H9 (cell line): ENCODE results near the gene SCGB2B2. TPM values are rescaled to one million over a fixed set of nuclear protein-coding genes. Genes with fewer than 3 reads are reported as not detected.

ENCODE experiments used
- DNase-seq: peaks from one replicate; pipeline ENCODE4 v3.0.0-alpha.2; 2017
- H2AFZ ChIP-seq: one replicate; pipeline ENCODE4 v1.6.1; 2013; ENCODE audit warnings: mild to moderate bottlenecking, low read length, control low read depth, moderate library complexity
- H2AK5ac ChIP-seq: 2 replicates; pipeline ENCODE4 v1.6.1; 2013; ENCODE audit warnings: low read length, control low read depth, mixed read lengths; ENCODE audit not compliant: insufficient read length
- H2BK120ac ChIP-seq: one replicate; pipeline ENCODE4 v1.6.1; 2013; ENCODE audit warnings: low read depth, mild to moderate bottlenecking, low read length, control low read depth, inconsistent platforms; ENCODE audit not compliant: poor library complexity, severe bottlenecking
- H2BK12ac ChIP-seq: 2 replicates; pipeline ENCODE4 v1.6.1; 2013; ENCODE audit warnings: low read length, control low read depth, mixed read lengths, low read depth; ENCODE audit not compliant: insufficient read length
- H2BK15ac ChIP-seq: 2 replicates; pipeline ENCODE4 v1.6.1; 2013; ENCODE audit warnings: low read depth, low read length, control low read depth
- H2BK20ac ChIP-seq: one replicate; pipeline ENCODE4 v1.6.1; 2013; ENCODE audit warnings: low read depth, mild to moderate bottlenecking, low read length, control low read depth, inconsistent platforms; ENCODE audit not compliant: poor library complexity, severe bottlenecking
- H2BK5ac ChIP-seq: 2 replicates; pipeline ENCODE4 v1.6.1; 2013; ENCODE audit warnings: low read length, control low read depth, mixed read lengths; ENCODE audit not compliant: insufficient read length
- H3K14ac ChIP-seq: 2 replicates; pipeline ENCODE4 v1.6.1; 2013; ENCODE audit warnings: low read length, control low read depth; ENCODE audit not compliant: insufficient read depth
- H3K18ac ChIP-seq: 2 replicates; pipeline ENCODE4 v1.6.1; 2013; ENCODE audit warnings: low read depth, mild to moderate bottlenecking, mixed read lengths, low read length, control low read depth; ENCODE audit not compliant: insufficient read length
- H3K23ac ChIP-seq: 2 replicates; pipeline ENCODE4 v1.6.1; 2013; ENCODE audit warnings: low read length, control low read depth, mixed read lengths, low read depth; ENCODE audit not compliant: insufficient read length
- H3K23me2 ChIP-seq: 2 replicates; pipeline ENCODE4 v1.6.1; 2013; ENCODE audit warnings: low read depth, mild to moderate bottlenecking, mixed read lengths, low read length, control low read depth; ENCODE audit not compliant: insufficient read length, poor library complexity, severe bottlenecking
- H3K27ac ChIP-seq: 2 replicates; pipeline ENCODE4 v1.5.1; 2013; ENCODE audit warnings: low read length, control low read depth, mixed read lengths, low read depth; ENCODE audit not compliant: insufficient read length
- H3K27me3 ChIP-seq: 2 replicates; pipeline ENCODE4 v1.6.1; 2013; ENCODE audit warnings: low read length, control low read depth, inconsistent platforms; ENCODE audit not compliant: insufficient read depth
- H3K4ac ChIP-seq: 2 replicates; pipeline ENCODE4 v1.6.1; 2013; ENCODE audit warnings: low read depth, mild to moderate bottlenecking, control low read depth, inconsistent platforms, low read length, moderate library complexity
- H3K4me1 ChIP-seq: 2 replicates; pipeline ENCODE4 v1.6.1; 2013; ENCODE audit warnings: low read length, control low read depth, inconsistent platforms; ENCODE audit not compliant: insufficient read depth
- H3K4me2 ChIP-seq: 2 replicates; pipeline ENCODE4 v1.6.1; 2013; ENCODE audit warnings: low read length, control low read depth, mixed read lengths; ENCODE audit not compliant: insufficient read length, insufficient read depth
- H3K56ac ChIP-seq: 2 replicates; pipeline ENCODE4 v1.6.1; 2013; ENCODE audit warnings: low read depth, mild to moderate bottlenecking, mixed read lengths, low read length, control low read depth; ENCODE audit not compliant: insufficient read length
- H3K79me1 ChIP-seq: 2 replicates; pipeline ENCODE4 v1.6.1; 2013; ENCODE audit warnings: low read depth, mild to moderate bottlenecking, moderate library complexity, low read length, control low read depth, inconsistent platforms; ENCODE audit not compliant: insufficient read depth, poor library complexity, severe bottlenecking
- H3K79me2 ChIP-seq: 2 replicates; pipeline ENCODE4 v1.6.1; 2013; ENCODE audit warnings: low read length, control low read depth, inconsistent platforms; ENCODE audit not compliant: insufficient read depth
- H3K9ac ChIP-seq: 2 replicates; pipeline ENCODE4 v1.6.1; 2013; ENCODE audit warnings: low read length, control low read depth, mixed read lengths; ENCODE audit not compliant: insufficient read length; ENCODE audit errors: extremely low read depth
- H3K9me3 ChIP-seq: one replicate; pipeline ENCODE4 v1.6.1; 2013; ENCODE audit warnings: low read depth, low read length, inconsistent platforms; ENCODE audit not compliant: control insufficient read depth
- H3T11ph ChIP-seq: one replicate; pipeline ENCODE4 v1.6.1; 2013; ENCODE audit warnings: mild to moderate bottlenecking, low read length, control low read depth, inconsistent platforms
- H4K20me1 ChIP-seq: one replicate; pipeline ENCODE4 v1.6.1; 2013; ENCODE audit not compliant: control insufficient read depth, insufficient read length, insufficient read depth
- H4K5ac ChIP-seq: 2 replicates; pipeline ENCODE4 v1.6.1; 2013; ENCODE audit warnings: low read depth, mild to moderate bottlenecking, mixed read lengths, low read length, control low read depth; ENCODE audit not compliant: insufficient read length
- H4K8ac ChIP-seq: replicated peaks from 2 replicates; pipeline ENCODE4 v1.6.1; 2013; ENCODE audit warnings: low read length, control low read depth, mixed read lengths, low read depth; ENCODE audit not compliant: insufficient read length
- H4K91ac ChIP-seq: 2 replicates; pipeline ENCODE4 v1.6.1; 2013; ENCODE audit warnings: low read depth, mild to moderate bottlenecking, moderate library complexity, mixed read lengths, low read length, control low read depth; ENCODE audit not compliant: insufficient read length
- H3K27ac Mint-ChIP-seq, 3 experiments: 2 replicates in 2 of 3; 3 replicates in 1 of 3; pipeline ENCODE4 v1.8.0; 2020 to 2021; ENCODE audit warnings: mixed read lengths in 3 of 3, mild to moderate bottlenecking in 1 of 3, moderate library complexity in 1 of 3
- H3K27me3 Mint-ChIP-seq: 2 replicates; pipeline ENCODE4 v1.8.0; 2021; ENCODE audit warnings: low read depth, mild to moderate bottlenecking, moderate library complexity, mixed read lengths
- H3K36me3 Mint-ChIP-seq, 3 experiments: 2 replicates in 2 of 3; 3 replicates in 1 of 3; pipeline ENCODE4 v1.8.0; 2020 to 2021; ENCODE audit warnings: low read depth in 3 of 3, mixed read lengths in 3 of 3; ENCODE audit not compliant: insufficient read depth in 1 of 3
- H3K4me1 Mint-ChIP-seq, 2 experiments: 2 replicates each; pipeline ENCODE4 v1.8.0; 2020; ENCODE audit warnings: mixed read lengths in 2 of 2
- H3K4me3 Mint-ChIP-seq, 2 experiments: 2 replicates in 1 of 2; 3 replicates in 1 of 2; pipeline ENCODE4 v1.8.0; 2020 to 2021; ENCODE audit warnings: mild to moderate bottlenecking in 2 of 2, mixed read lengths in 2 of 2, moderate library complexity in 1 of 2
- H3K9me3 Mint-ChIP-seq, 2 experiments: 2 replicates in 1 of 2; 3 replicates in 1 of 2; pipeline ENCODE4 v1.8.0; 2020; ENCODE audit warnings: mild to moderate bottlenecking in 2 of 2, mixed read lengths in 2 of 2, moderate library complexity in 1 of 2
- CTCF ChIP-seq: fragments of 200-600 bp; sonication (generic); conservative IDR thresholded peaks from 3 replicates; pipeline ENCODE4 v1.8.0; 2021; ENCODE audit warnings: antibody characterized with exemption, mild to moderate bottlenecking
- WGBS: extraction: QIAGEN DNeasy Blood & Tissue Kit; methylation state at CpG from one replicate; pipeline ENCODE4 v1.1.7; 2013; ENCODE audit warnings: missing lambda C conversion rate, low lambda C conversion rate, mixed read lengths; ENCODE audit not compliant: insufficient read length; ENCODE audit errors: extremely low coverage; 5-methylcytosine and 5-hydroxymethylcytosine counted together
- total RNA-seq: library from RNA; stranded (reverse); gene quantifications from 2 replicates; pipeline ENCODE4 v1.2.1, GENCODE V29; 2021

Gene SCGB2B2
- total RNA-seq, 1 experiment from 2014 or later, result not detected

GRCh38 chr19:34681478-34681877, 4.5 kb upstream of the SCGB2B2 start:
- H3K14ac ChIP-seq, result no peak overlapping the region
- H3K18ac ChIP-seq, result no peak overlapping the region
- no peaks in the 10 kb centered on the region for H3K79me2 ChIP-seq
- WGBS, result no CpG with 5 or more reads among the region's 9 CpGs
- DNase-seq, result no peak
- peaks cover 17% of the 10 kb centered on the region for H3K23me2 ChIP-seq
- no peaks in the 10 kb centered on the region; the same call in none of the 2 replicates for H3K27me3 Mint-ChIP-seq
- no peak overlapping the region for H4K8ac ChIP-seq
- H2BK15ac ChIP-seq, result no peak overlapping the region
- no peak overlapping the region for H4K91ac ChIP-seq
- peaks cover 13% of the 10 kb centered on the region for H3K9me3 ChIP-seq
- no peak overlapping the region for H2BK5ac ChIP-seq
- no peak overlapping the region for H2BK12ac ChIP-seq
- no peak overlapping the region for H2AK5ac ChIP-seq
- no peaks in the 10 kb centered on the region for H3K79me1 ChIP-seq
- H3T11ph ChIP-seq, result no peak overlapping the region
- no peak overlapping the region for H3K4ac ChIP-seq
- H2BK120ac ChIP-seq, result no peak overlapping the region
- no peak overlapping the region for H3K9ac ChIP-seq
- no peak overlapping the region for H3K27ac Mint-ChIP-seq
- H3K23ac ChIP-seq, result no peak overlapping the region
- H2AFZ ChIP-seq, result no peak overlapping the region
- no peak for TF ChIP-seq CTCF
- no peaks in the 10 kb centered on the region for H3K27me3 ChIP-seq
- H3K4me2 ChIP-seq, result no peak overlapping the region
- no peak overlapping the region for H3K4me3 Mint-ChIP-seq
- H3K4me1 ChIP-seq, result peaks cover 4% of the 10 kb centered on the region; the same call in 1 of the 2 replicates
- H4K5ac ChIP-seq, result no peak overlapping the region
- H3K56ac ChIP-seq, result no peak overlapping the region
- H3K36me3 Mint-ChIP-seq, result peaks cover 70 to 81% (median 72%) of the 10 kb centered on the region in 3 experiments
- no peaks in the 10 kb centered on the region for H4K20me1 ChIP-seq
- H3K9me3 Mint-ChIP-seq, result peaks cover 59 to 68% of the 10 kb centered on the region in 2 experiments
- H3K27ac ChIP-seq, result no peak overlapping the region
- H3K4me1 Mint-ChIP-seq, result peaks cover 8 to 9% of the 10 kb centered on the region in 2 experiments
- H2BK20ac ChIP-seq, result no peak overlapping the region
